Stomach smooth muscle (tissue), 2 donors: Measurements from ENCODE around the gene POLR1A.

Experiments
- H3K27ac ChIP-seq: one replicate; pipeline ENCODE4 v1.7.0; 2013; ENCODE audit warnings: mild to moderate bottlenecking, low read length, inconsistent platforms
- H3K27me3 ChIP-seq, 2 donors: one replicate each; pipeline ENCODE4 v1.7.0; 2013; ENCODE audit warnings: low read length in 2 of 2; ENCODE audit not compliant: insufficient read depth in 2 of 2, control insufficient read depth in 1 of 2
- H3K36me3 ChIP-seq, 2 donors: one replicate each; pipeline ENCODE4 v1.7.0; 2013; ENCODE audit warnings: low read length in 2 of 2; ENCODE audit not compliant: control insufficient read depth in 2 of 2, insufficient read depth in 2 of 2
- H3K4me1 ChIP-seq: one replicate; pipeline ENCODE4 v1.7.0; 2013; ENCODE audit warnings: low read length; ENCODE audit not compliant: control insufficient read depth, insufficient read depth
- H3K4me3 ChIP-seq, 2 donors: one replicate each; pipeline ENCODE4 v1.7.0; 2013; ENCODE audit warnings: low read length in 2 of 2
- H3K9ac ChIP-seq, 2 donors: one replicate each; pipeline ENCODE4 v1.7.0; 2013; ENCODE audit warnings: low read length in 2 of 2, mild to moderate bottlenecking in 1 of 2
- H3K9me3 ChIP-seq, 2 donors: one replicate each; pipeline ENCODE4 v1.7.0; 2013; ENCODE audit warnings: low read length in 2 of 2; ENCODE audit not compliant: control insufficient read depth in 2 of 2
- donor health status: healthy.
- donor health status: Pancreatic carcinoma.

Gene POLR1A

GRCh38 chr2:86028766-86029381, 76.8 kb downstream of the POLR1A start:
- Histone ChIP-seq H3K4me1 (peaks cover 7% of the 10 kb centered on the region), H3K9me3 (no peaks in the 10 kb centered on the region), H3K27me3 (no peaks in the 10 kb centered on the region), H3K9ac (no peak overlapping the region), H3K36me3 (peaks cover 56 to 65% of the 10 kb centered on the region in 2 donors), H3K4me3 (no peak overlapping the region), H3K27ac (no peak overlapping the region)

GRCh38 chr2:86027922-86028765, 77.5 kb downstream of the POLR1A start:
- H3K9me3 ChIP-seq: no peaks in the 10 kb centered on the region
- peak overlapping the region in 1 of 2 donors; percentile 1 for H3K4me3 ChIP-seq
- H3K4me1 ChIP-seq: peaks cover 7% of the 10 kb centered on the region
- H3K27ac ChIP-seq: no peak overlapping the region
- no peak overlapping the region for H3K9ac ChIP-seq
- H3K36me3 ChIP-seq: peaks cover 53 to 57% of the 10 kb centered on the region in 2 donors
- H3K27me3 ChIP-seq: no peaks in the 10 kb centered on the region

- Histone ChIP-seq H3K27ac (peak overlapping the region; percentile 60), H3K4me3 (no peak overlapping the region), H3K36me3 (peaks cover 52% of the 10 kb centered on the region in 2 donors), H3K9me3 (no peaks in the 10 kb centered on the region), H3K9ac (no peak overlapping the region), H3K27me3 (no peaks in the 10 kb centered on the region), H3K4me1 (peaks cover 7% of the 10 kb centered on the region)
Observed at GRCh38 chr2:86027196-86027921, 78.3 kb downstream of the POLR1A start.

- no peak overlapping the region for H3K9ac ChIP-seq
- no peak overlapping the region for H3K4me3 ChIP-seq
- H3K27me3 ChIP-seq: no peaks in the 10 kb centered on the region
- H3K9me3 ChIP-seq: no peaks in the 10 kb centered on the region
- H3K36me3 ChIP-seq: peaks cover 46% of the 10 kb centered on the region in 2 donors
- peaks cover 7% of the 10 kb centered on the region for H3K4me1 ChIP-seq
- peak overlapping the region; percentile 60 for H3K27ac ChIP-seq
Observed at GRCh38 chr2:86026744-86027065, 79.0 kb downstream of the POLR1A start.

- peaks cover 40% of the 10 kb centered on the region in 2 donors for H3K36me3 ChIP-seq
- no peaks in the 10 kb centered on the region for H3K27me3 ChIP-seq
- peaks cover 10% of the 10 kb centered on the region for H3K4me1 ChIP-seq
- no peak overlapping the region for H3K9ac ChIP-seq
- H3K27ac ChIP-seq: peak overlapping the region; percentile 60
- H3K9me3 ChIP-seq: no peaks in the 10 kb centered on the region
- H3K4me3 ChIP-seq: no peak overlapping the region
Observed at GRCh38 chr2:86025976-86026743, 79.5 kb downstream of the POLR1A start.

- no peak overlapping the region for H3K9ac ChIP-seq
- H3K9me3 ChIP-seq: no peaks in the 10 kb centered on the region
- H3K4me1 ChIP-seq: peaks cover 17% of the 10 kb centered on the region
- peaks cover 32% of the 10 kb centered on the region in 2 donors for H3K36me3 ChIP-seq
- no peak overlapping the region for H3K27ac ChIP-seq
- H3K4me3 ChIP-seq: no peak overlapping the region
- no peaks in the 10 kb centered on the region for H3K27me3 ChIP-seq
Observed at GRCh38 chr2:86025229-86025820, 80.4 kb downstream of the POLR1A start.

GRCh38 chr2:86023366-86023712, 82.3 kb downstream of the POLR1A start:
- Histone ChIP-seq H3K36me3 (peaks cover 18 to 19% of the 10 kb centered on the region in 2 donors), H3K4me1 (peaks cover 14% of the 10 kb centered on the region), H3K27me3 (no peaks in the 10 kb centered on the region), H3K9ac (no peak overlapping the region), H3K27ac (no peak overlapping the region), H3K9me3 (no peaks in the 10 kb centered on the region), H3K4me3 (no peak overlapping the region)

- H3K27me3 ChIP-seq: no peaks in the 10 kb centered on the region
- no peak overlapping the region for H3K9ac ChIP-seq
- no peak overlapping the region for H3K27ac ChIP-seq
- no peak overlapping the region for H3K4me3 ChIP-seq
- H3K36me3 ChIP-seq: peaks cover 13 to 15% of the 10 kb centered on the region in 2 donors
- peaks cover 17% of the 10 kb centered on the region for H3K4me1 ChIP-seq
- no peaks in the 10 kb centered on the region for H3K9me3 ChIP-seq
Observed at GRCh38 chr2:86022661-86023365, 82.9 kb downstream of the POLR1A start.

GRCh38 chr2:86021396-86022378, 84.0 kb downstream of the POLR1A start:
- Histone ChIP-seq H3K9ac (no peak overlapping the region), H3K9me3 (no peaks in the 10 kb centered on the region), H3K4me3 (no peak overlapping the region), H3K27ac (no peak overlapping the region), H3K27me3 (no peaks in the 10 kb centered on the region), H3K36me3 (peaks cover 4 to 7% of the 10 kb centered on the region in 2 donors), H3K4me1 (peaks cover 17% of the 10 kb centered on the region)
